Trophoblast cell (in vitro differentiated cells and primary cell): ENCODE results near the gene FHAD1.

Experiments used
- DNase-seq, 2 donors: peaks; one replicate each; pipeline ENCODE4 v3.0.0-alpha.2; 2016
- H2AFZ ChIP-seq: 2 replicates; pipeline ENCODE4 v1.6.1; 2013; ENCODE audit warnings: low read length, moderate library complexity, mild to moderate bottlenecking; ENCODE audit not compliant: insufficient read depth, poor library complexity
- H2AK5ac ChIP-seq: 2 replicates; pipeline ENCODE4 v1.6.1; 2013; ENCODE audit warnings: mild to moderate bottlenecking, low read length
- H2BK120ac ChIP-seq: 2 replicates; pipeline ENCODE4 v1.6.1; 2013; ENCODE audit warnings: low read length, mild to moderate bottlenecking, moderate library complexity; ENCODE audit not compliant: insufficient read depth, poor library complexity
- H2BK12ac ChIP-seq: 2 replicates; pipeline ENCODE4 v1.6.1; 2013; ENCODE audit warnings: mild to moderate bottlenecking, low read length, moderate library complexity
- H2BK5ac ChIP-seq: 2 replicates; pipeline ENCODE4 v1.6.1; 2013; ENCODE audit warnings: low read length, low read depth, moderate library complexity, mild to moderate bottlenecking; ENCODE audit not compliant: poor library complexity
- H3K14ac ChIP-seq: 2 replicates; pipeline ENCODE4 v1.6.1; 2013; ENCODE audit warnings: mild to moderate bottlenecking, low read length
- H3K18ac ChIP-seq: 2 replicates; pipeline ENCODE4 v1.6.1; 2013; ENCODE audit warnings: mild to moderate bottlenecking, low read length
- H3K23ac ChIP-seq: 2 replicates; pipeline ENCODE4 v1.6.1; 2013; ENCODE audit warnings: low read length
- H3K27ac ChIP-seq: 2 replicates; pipeline ENCODE4 v1.5.1; 2013; ENCODE audit warnings: low read depth, mild to moderate bottlenecking, inconsistent platforms, low read length, moderate library complexity
- H3K27me3 ChIP-seq: 2 replicates; pipeline ENCODE4 v1.6.1; 2013; ENCODE audit warnings: inconsistent platforms, mild to moderate bottlenecking, low read length, moderate library complexity; ENCODE audit not compliant: insufficient read depth
- H3K36me3 ChIP-seq, 2 experiments: 1 replicate in 1 of 2; 2 replicates in 1 of 2; pipeline ENCODE4 v1.6.1; 2013; ENCODE audit warnings: low read length in 2 of 2, mild to moderate bottlenecking in 2 of 2, moderate library complexity in 1 of 2; ENCODE audit not compliant: insufficient read depth in 2 of 2, control insufficient read depth in 1 of 2
- H3K4ac ChIP-seq: 2 replicates; pipeline ENCODE4 v1.6.1; 2013; ENCODE audit warnings: low read depth, mild to moderate bottlenecking, low read length, moderate library complexity
- H3K4me1 ChIP-seq, 2 experiments: 1 replicate in 1 of 2; 2 replicates in 1 of 2; pipeline ENCODE4 v1.6.1; 2013; ENCODE audit warnings: low read length in 2 of 2, mild to moderate bottlenecking in 2 of 2, moderate library complexity in 1 of 2; ENCODE audit not compliant: insufficient read depth in 2 of 2, control insufficient read depth in 1 of 2
- H3K4me2 ChIP-seq: 2 replicates; pipeline ENCODE4 v1.6.1; 2013; ENCODE audit warnings: inconsistent platforms, mild to moderate bottlenecking, low read length, moderate library complexity
- H3K4me3 ChIP-seq: 2 replicates; pipeline ENCODE4 v1.5.1; 2013; ENCODE audit warnings: mild to moderate bottlenecking, low read depth, low read length, inconsistent platforms
- H3K79me1 ChIP-seq: one replicate; pipeline ENCODE4 v1.6.1; 2013; ENCODE audit warnings: low read length
- H3K79me2 ChIP-seq: 2 replicates; pipeline ENCODE4 v1.6.1; 2013; ENCODE audit warnings: low read length, mild to moderate bottlenecking; ENCODE audit not compliant: control insufficient read depth, insufficient read depth, poor library complexity
- H3K9ac ChIP-seq: 2 replicates; pipeline ENCODE4 v1.6.1; 2013; ENCODE audit warnings: mild to moderate bottlenecking, low read length
- H3K9me3 ChIP-seq: 2 replicates; pipeline ENCODE4 v1.6.1; 2013; ENCODE audit warnings: low read depth, mild to moderate bottlenecking, control low read depth, inconsistent platforms, low read length; ENCODE audit not compliant: insufficient read depth
- H4K12ac ChIP-seq: 2 replicates; pipeline ENCODE4 v1.6.1; 2013; ENCODE audit warnings: low read depth, mild to moderate bottlenecking, low read length, moderate library complexity
- H4K8ac ChIP-seq: 2 replicates; pipeline ENCODE4 v1.6.1; 2013; ENCODE audit warnings: low read depth, mild to moderate bottlenecking, low read length, moderate library complexity
- H4K91ac ChIP-seq: one replicate; pipeline ENCODE4 v1.6.1; 2013; ENCODE audit warnings: low read depth, mild to moderate bottlenecking, low read length, moderate library complexity
- WGBS: extraction: QIAGEN DNeasy Blood & Tissue Kit; methylation state at CpG from one replicate; pipeline ENCODE4 v1.1.7; 2013; ENCODE audit warnings: missing lambda C conversion rate; ENCODE audit not compliant: insufficient read length, insufficient coverage; ENCODE audit errors: extremely low coverage; 5-methylcytosine and 5-hydroxymethylcytosine counted together

The FHAD1 gene

DNA sequence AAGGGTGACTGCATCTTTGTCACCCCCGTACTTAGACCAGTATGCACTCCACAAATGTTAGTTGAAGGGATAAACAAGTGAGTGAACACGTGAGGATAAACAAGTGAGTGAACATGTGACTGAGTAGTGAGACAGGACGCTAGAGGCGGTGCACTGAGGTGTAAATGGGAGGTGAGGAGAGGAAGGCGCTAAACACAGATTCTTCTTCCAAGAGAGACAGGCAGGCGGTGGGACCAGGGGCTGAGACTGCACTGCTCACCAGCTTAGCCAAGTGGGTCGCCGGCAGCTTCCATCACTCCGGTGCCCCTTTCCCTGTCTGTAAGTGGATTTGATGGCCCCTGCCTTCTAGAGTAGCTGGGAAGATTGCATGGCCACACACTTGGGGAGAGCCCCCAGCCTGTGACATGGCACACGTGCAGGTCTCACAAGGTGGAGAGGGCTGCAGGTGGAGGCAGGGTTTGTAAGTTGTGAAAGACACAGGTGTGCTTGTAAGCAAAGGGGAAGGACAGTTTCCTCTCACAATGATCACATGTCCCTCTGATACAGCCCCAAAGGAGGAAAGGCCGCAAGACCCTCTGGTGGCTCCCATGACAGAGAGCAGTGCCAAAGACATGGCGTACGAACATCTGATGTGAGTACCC, 115.2 kb downstream of the FHAD1 start:
- Histone ChIP-seq H3K4ac (no peak overlapping the region), H2AK5ac (no peak overlapping the region), H3K4me2 (no peak overlapping the region), H4K8ac (no peak overlapping the region), H3K27ac (no peak overlapping the region), H3K14ac (no peak overlapping the region), H3K18ac (no peak overlapping the region), H3K4me3 (no peak overlapping the region), H3K36me3 (no peaks in the 10 kb centered on the region), H2AFZ (no peak overlapping the region), H3K27me3 (no peaks in the 10 kb centered on the region), H3K23ac (no peak overlapping the region), H2BK5ac (no peak overlapping the region), H2BK120ac (no peak overlapping the region), H3K4me1 (no peaks in the 10 kb centered on the region), H3K79me2 (no peaks in the 10 kb centered on the region), H3K9ac (no peak overlapping the region), H4K91ac (no peak overlapping the region), H3K79me1 (no peaks in the 10 kb centered on the region), H2BK12ac (no peak overlapping the region), H3K9me3 (no peaks in the 10 kb centered on the region), H4K12ac (no peak overlapping the region)
- no peak for DNase-seq
- WGBS = no CpG with 5 or more reads among the region's 13 CpGs

- Histone ChIP-seq H3K9me3 (no peaks in the 10 kb centered on the region), H2AFZ (no peak overlapping the region), H3K23ac (no peak overlapping the region), H3K27ac (no peak overlapping the region), H3K18ac (no peak overlapping the region), H2BK12ac (no peak overlapping the region), H3K27me3 (no peaks in the 10 kb centered on the region), H3K4me2 (no peak overlapping the region), H4K8ac (no peak overlapping the region), H2BK120ac (no peak overlapping the region), H4K12ac (no peak overlapping the region), H3K79me2 (no peaks in the 10 kb centered on the region), H3K4me1 (no peaks in the 10 kb centered on the region), H3K36me3 (no peaks in the 10 kb centered on the region), H4K91ac (no peak overlapping the region), H3K4ac (no peak overlapping the region), H2AK5ac (no peak overlapping the region), H3K4me3 (no peak overlapping the region), H3K9ac (no peak overlapping the region), H2BK5ac (no peak overlapping the region), H3K79me1 (no peaks in the 10 kb centered on the region), H3K14ac (no peak overlapping the region)
- WGBS = no CpG with 5 or more reads among the region's 4 CpGs
- DNase-seq = no peak
Measured at GRCh38 chr1:15362737-15363128, 115.7 kb downstream of the FHAD1 start.

GRCh38 chr1:15364740-15365139, 117.7 kb downstream of the FHAD1 start:
- H3K4me2 ChIP-seq = no peak overlapping the region
- H3K79me2 ChIP-seq = no peaks in the 10 kb centered on the region
- H4K91ac ChIP-seq = no peak overlapping the region
- no peaks in the 10 kb centered on the region for H3K36me3 ChIP-seq
- no peak overlapping the region for H3K9ac ChIP-seq
- no peaks in the 10 kb centered on the region for H3K9me3 ChIP-seq
- WGBS = no CpG with 5 or more reads among the region's 5 CpGs
- no peak overlapping the region for H2AK5ac ChIP-seq
- H3K27me3 ChIP-seq = no peaks in the 10 kb centered on the region
- H3K79me1 ChIP-seq = no peaks in the 10 kb centered on the region
- no peaks in the 10 kb centered on the region for H3K4me1 ChIP-seq
- no peak overlapping the region for H2BK120ac ChIP-seq
- H2AFZ ChIP-seq = no peak overlapping the region
- no peak overlapping the region for H3K23ac ChIP-seq
- H3K4me3 ChIP-seq = no peak overlapping the region
- no peak overlapping the region for H3K4ac ChIP-seq
- H4K8ac ChIP-seq = no peak overlapping the region
- no peak overlapping the region for H2BK12ac ChIP-seq
- no peak overlapping the region for H3K18ac ChIP-seq
- no peak overlapping the region for H2BK5ac ChIP-seq
- H3K27ac ChIP-seq = no peak overlapping the region
- H3K14ac ChIP-seq = no peak overlapping the region
- no peak overlapping the region for H4K12ac ChIP-seq
- no peak for DNase-seq

DNA sequence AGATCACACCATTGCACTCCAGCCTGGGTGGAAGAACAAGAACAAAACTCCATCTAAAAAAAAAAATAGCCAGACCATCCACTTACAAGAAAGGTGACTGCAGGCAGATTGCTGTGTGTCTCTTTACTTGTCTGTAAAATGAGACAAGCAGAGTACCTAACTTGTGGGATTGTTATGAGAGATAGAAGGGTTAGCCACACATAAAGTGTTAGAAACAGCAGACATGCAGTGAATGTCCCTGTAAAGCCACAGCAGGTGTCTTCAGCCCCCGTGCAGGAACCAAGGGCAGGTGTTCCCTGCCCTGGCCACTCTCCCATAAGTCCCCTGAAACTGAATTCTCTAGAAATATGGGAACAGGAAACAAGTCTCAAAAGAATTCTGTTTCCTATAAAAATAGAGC, 121.9 kb downstream of the FHAD1 start:
- Histone ChIP-seq H4K91ac (no peak overlapping the region), H2BK12ac (no peak overlapping the region), H3K14ac (no peak overlapping the region), H3K23ac (no peak overlapping the region), H3K4me2 (no peak overlapping the region), H2BK120ac (no peak overlapping the region), H2BK5ac (no peak overlapping the region), H3K9ac (no peak overlapping the region), H3K27me3 (no peaks in the 10 kb centered on the region), H3K4me3 (no peak overlapping the region), H2AK5ac (no peak overlapping the region), H4K12ac (no peak overlapping the region), H3K4ac (no peak overlapping the region), H3K9me3 (no peaks in the 10 kb centered on the region), H3K4me1 (no peaks in the 10 kb centered on the region), H3K18ac (no peak overlapping the region), H2AFZ (no peak overlapping the region), H4K8ac (no peak overlapping the region), H3K27ac (no peak overlapping the region), H3K79me2 (no peaks in the 10 kb centered on the region), H3K79me1 (no peaks in the 10 kb centered on the region), H3K36me3 (no peaks in the 10 kb centered on the region)
- DNase-seq = no peak
- no CpG with 5 or more reads among the region's 1 CpG for WGBS
